Measurements from ENCODE around the gene MARCHF3.

DNA sequence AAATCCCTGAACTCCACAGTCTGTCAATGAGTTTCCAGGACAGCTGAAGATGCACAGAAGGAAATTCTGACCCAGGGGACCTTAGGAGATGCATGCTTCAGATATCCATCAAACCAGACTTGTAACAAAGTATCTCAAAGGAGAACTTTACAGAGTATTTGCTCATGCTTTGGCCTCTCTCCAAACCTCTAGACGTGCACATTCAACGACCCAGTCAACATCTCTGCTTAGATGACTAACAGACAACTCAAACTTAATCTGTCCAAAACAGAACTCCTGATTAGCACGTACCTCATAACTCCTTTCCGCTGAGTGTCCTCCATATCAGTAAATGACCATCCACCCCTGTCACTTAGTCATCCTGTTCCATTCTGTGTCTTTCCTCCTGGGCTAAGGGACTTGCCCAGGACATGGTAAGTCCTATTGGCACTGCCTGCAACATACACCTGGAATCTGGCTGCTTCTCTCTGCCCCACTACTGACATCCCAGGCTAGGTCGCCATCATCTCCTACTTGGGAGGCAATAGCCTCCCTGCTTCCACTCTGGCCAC, 146.0 kb downstream of the MARCHF3 start:
- TF ChIP-seq EZH2 (optimal IDR thresholded peaks at IDR 0.05; ENCODE audit: low read depth, low read length) = no peak
- TF ChIP-seq, protein P1, sequence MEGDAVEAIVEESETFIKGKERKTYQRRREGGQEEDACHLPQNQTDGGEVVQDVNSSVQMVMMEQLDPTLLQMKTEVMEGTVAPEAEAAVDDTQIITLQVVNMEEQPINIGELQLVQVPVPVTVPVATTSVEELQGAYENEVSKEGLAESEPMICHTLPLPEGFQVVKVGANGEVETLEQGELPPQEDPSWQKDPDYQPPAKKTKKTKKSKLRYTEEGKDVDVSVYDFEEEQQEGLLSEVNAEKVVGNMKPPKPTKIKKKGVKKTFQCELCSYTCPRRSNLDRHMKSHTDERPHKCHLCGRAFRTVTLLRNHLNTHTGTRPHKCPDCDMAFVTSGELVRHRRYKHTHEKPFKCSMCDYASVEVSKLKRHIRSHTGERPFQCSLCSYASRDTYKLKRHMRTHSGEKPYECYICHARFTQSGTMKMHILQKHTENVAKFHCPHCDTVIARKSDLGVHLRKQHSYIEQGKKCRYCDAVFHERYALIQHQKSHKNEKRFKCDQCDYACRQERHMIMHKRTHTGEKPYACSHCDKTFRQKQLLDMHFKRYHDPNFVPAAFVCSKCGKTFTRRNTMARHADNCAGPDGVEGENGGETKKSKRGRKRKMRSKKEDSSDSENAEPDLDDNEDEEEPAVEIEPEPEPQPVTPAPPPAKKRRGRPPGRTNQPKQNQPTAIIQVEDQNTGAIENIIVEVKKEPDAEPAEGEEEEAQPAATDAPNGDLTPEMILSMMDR (IDR thresholded peaks at IDR 0.05; ENCODE audit: low read length) = no peak

Data from MM.1S (cell line).